ENCODE measurements around the gene TMA7B. TPM values are rescaled to one million over a fixed set of nuclear protein-coding genes. Genes with fewer than 3 reads are reported as not detected.

The TMA7B gene
- total RNA-seq, 1 donor from 2014 or later, result not detected

- no peak for TF ChIP-seq CTCF (IDR thresholded peaks at IDR 0.05; ENCODE audit: insufficient read depth, low read length, poor library complexity, severe bottlenecking)
- no peak for DNase-seq (ENCODE audit: low read depth)
- no peak overlapping the region for H3K4me3 ChIP-seq (ENCODE audit: low read depth, low read length)
- peaks cover 25% of the 10 kb centered on the region for H3K27me3 ChIP-seq (ENCODE audit: control insufficient read depth, insufficient read depth, low read length)
- H3K36me3 ChIP-seq (ENCODE audit: control insufficient read depth, insufficient read depth, low read length), result no peaks in the 10 kb centered on the region
Measured at GRCh38 chr22:39923696-39924095, 36.5 kb upstream of the TMA7B start.

GRCh38 chr22:39924286-39924685 is 35.9 kb upstream of the TMA7B start:
- TF ChIP-seq CTCF (IDR thresholded peaks at IDR 0.05; ENCODE audit: insufficient read depth, low read length, poor library complexity, severe bottlenecking), result no peak
- Histone ChIP-seq H3K4me3 (ENCODE audit: low read depth, low read length) (no peak overlapping the region), H3K27me3 (ENCODE audit: control insufficient read depth, insufficient read depth, low read length) (peaks cover 27% of the 10 kb centered on the region), H3K36me3 (ENCODE audit: control insufficient read depth, insufficient read depth, low read length) (no peaks in the 10 kb centered on the region)
- no peak for DNase-seq (ENCODE audit: low read depth)

- Histone ChIP-seq H3K27me3 (ENCODE audit: control insufficient read depth, insufficient read depth, low read length) (peaks cover 25% of the 10 kb centered on the region), H3K4me3 (ENCODE audit: low read depth, low read length) (no peak overlapping the region), H3K36me3 (ENCODE audit: control insufficient read depth, insufficient read depth, low read length) (no peaks in the 10 kb centered on the region)
- DNase-seq (ENCODE audit: low read depth), result no peak
- TF ChIP-seq CTCF (IDR thresholded peaks at IDR 0.05; ENCODE audit: insufficient read depth, low read length, poor library complexity, severe bottlenecking), result no peak
Measured at GRCh38 chr22:39925273-39925672, 34.9 kb upstream of the TMA7B start.

GRCh38 chr22:39925909-39926679 is 34.1 kb upstream of the TMA7B start:
- Histone ChIP-seq H3K4me3 (ENCODE audit: low read depth, low read length) (no peak overlapping the region), H3K36me3 (ENCODE audit: control insufficient read depth, insufficient read depth, low read length) (no peaks in the 10 kb centered on the region), H3K27me3 (ENCODE audit: control insufficient read depth, insufficient read depth, low read length) (peaks cover 28% of the 10 kb centered on the region)
- no peak for TF ChIP-seq CTCF (IDR thresholded peaks at IDR 0.05; ENCODE audit: insufficient read depth, low read length, poor library complexity, severe bottlenecking)
- DNase-seq (ENCODE audit: low read depth), result no peak

- Histone ChIP-seq H3K27me3 (ENCODE audit: control insufficient read depth, insufficient read depth, low read length) (peaks cover 31% of the 10 kb centered on the region), H3K36me3 (ENCODE audit: control insufficient read depth, insufficient read depth, low read length) (no peaks in the 10 kb centered on the region), H3K4me3 (ENCODE audit: low read depth, low read length) (no peak overlapping the region)
- no peak for DNase-seq (ENCODE audit: low read depth)
- no peak for TF ChIP-seq CTCF (IDR thresholded peaks at IDR 0.05; ENCODE audit: insufficient read depth, low read length, poor library complexity, severe bottlenecking)
Measured at GRCh38 chr22:39926753-39927152, 33.4 kb upstream of the TMA7B start.

- H3K36me3 ChIP-seq (ENCODE audit: control insufficient read depth, insufficient read depth, low read length), result no peaks in the 10 kb centered on the region
- no peak for DNase-seq (ENCODE audit: low read depth)
- H3K4me3 ChIP-seq (ENCODE audit: low read depth, low read length), result no peak overlapping the region
- no peak for TF ChIP-seq CTCF (IDR thresholded peaks at IDR 0.05; ENCODE audit: insufficient read depth, low read length, poor library complexity, severe bottlenecking)
- H3K27me3 ChIP-seq (ENCODE audit: control insufficient read depth, insufficient read depth, low read length), result peaks cover 29% of the 10 kb centered on the region
Measured at GRCh38 chr22:39927544-39927943, 32.7 kb upstream of the TMA7B start.

Measured in kidney epithelial cell (primary cell).